SIG-M5 (cell line): ENCODE data around the gene GRB10.
"Not testable (repeated sequence)": the region's sequence is repeated elsewhere in the genome, so short reads cannot be mapped to it uniquely, and the experiment has no call there.

Source experiments
- DNase-seq: peaks from one replicate; lab custom pipeline; 2025; lab: John Stamatoyannopoulos, UW

Gene GRB10

GRCh38 chr7:50743016-50743415, 39.7 kb downstream of the GRB10 start:
- DNase-seq: no peak

GRCh38 chr7:50742401-50742800, 40.3 kb downstream of the GRB10 start:
- DNase-seq: no peak

- DNase-seq: no peak
Observed at GRCh38 chr7:50739744-50740435, 42.8 kb downstream of the GRB10 start.

- no peak for DNase-seq
Observed at GRCh38 chr7:50738932-50739331, 43.8 kb downstream of the GRB10 start.

GRCh38 chr7:50735836-50736235, 46.9 kb downstream of the GRB10 start:
- DNase-seq: not testable (repeated sequence)

GRCh38 chr7:50735333-50735732, 47.4 kb downstream of the GRB10 start:
- no peak for DNase-seq

- no peak for DNase-seq
Observed at GRCh38 chr7:50734246-50734645, 48.5 kb downstream of the GRB10 start.

GRCh38 chr7:50733552-50733951, 49.1 kb downstream of the GRB10 start:
- DNase-seq: no peak

GRCh38 chr7:50731703-50732582, 50.8 kb downstream of the GRB10 start:
- DNase-seq: no peak

- DNase-seq: no peak
Observed at GRCh38 chr7:50730446-50731400, 52.0 kb downstream of the GRB10 start.

- DNase-seq: no peak
Observed at GRCh38 chr7:50729962-50730361, 52.7 kb downstream of the GRB10 start.

GRCh38 chr7:50728184-50728583, 54.5 kb downstream of the GRB10 start:
- DNase-seq: no peak

GRCh38 chr7:50727711-50728110, 55.0 kb downstream of the GRB10 start:
- DNase-seq: no peak

GRCh38 chr7:50727072-50727471, 55.6 kb downstream of the GRB10 start:
- DNase-seq: no peak

- DNase-seq: no peak
Observed at GRCh38 chr7:50725774-50726173, 56.9 kb downstream of the GRB10 start.

GRCh38 chr7:50724526-50725520, 57.9 kb downstream of the GRB10 start:
- DNase-seq: no peak

GRCh38 chr7:50723888-50724287, 58.8 kb downstream of the GRB10 start:
- no peak for DNase-seq

GRCh38 chr7:50723173-50723572, 59.5 kb downstream of the GRB10 start:
- DNase-seq: no peak

- DNase-seq: no peak
Observed at GRCh38 chr7:50721661-50722259, 60.9 kb downstream of the GRB10 start.

GRCh38 chr7:50721160-50721559, 61.5 kb downstream of the GRB10 start:
- DNase-seq: no peak

- DNase-seq: no peak
Observed at GRCh38 chr7:50720295-50720694, 62.4 kb downstream of the GRB10 start.
